ENCODE results near the gene IPPK. TPM values are rescaled to one million over a fixed set of nuclear protein-coding genes. Genes with fewer than 3 reads are reported as not detected.

The IPPK gene, protein sequence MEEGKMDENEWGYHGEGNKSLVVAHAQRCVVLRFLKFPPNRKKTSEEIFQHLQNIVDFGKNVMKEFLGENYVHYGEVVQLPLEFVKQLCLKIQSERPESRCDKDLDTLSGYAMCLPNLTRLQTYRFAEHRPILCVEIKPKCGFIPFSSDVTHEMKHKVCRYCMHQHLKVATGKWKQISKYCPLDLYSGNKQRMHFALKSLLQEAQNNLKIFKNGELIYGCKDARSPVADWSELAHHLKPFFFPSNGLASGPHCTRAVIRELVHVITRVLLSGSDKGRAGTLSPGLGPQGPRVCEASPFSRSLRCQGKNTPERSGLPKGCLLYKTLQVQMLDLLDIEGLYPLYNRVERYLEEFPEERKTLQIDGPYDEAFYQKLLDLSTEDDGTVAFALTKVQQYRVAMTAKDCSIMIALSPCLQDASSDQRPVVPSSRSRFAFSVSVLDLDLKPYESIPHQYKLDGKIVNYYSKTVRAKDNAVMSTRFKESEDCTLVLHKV
- 10 to 100 TPM in 1 of 2 experiments, 1 to 10 TPM in 1; 9.9 to 12.2 TPM for total RNA-seq

DNA sequence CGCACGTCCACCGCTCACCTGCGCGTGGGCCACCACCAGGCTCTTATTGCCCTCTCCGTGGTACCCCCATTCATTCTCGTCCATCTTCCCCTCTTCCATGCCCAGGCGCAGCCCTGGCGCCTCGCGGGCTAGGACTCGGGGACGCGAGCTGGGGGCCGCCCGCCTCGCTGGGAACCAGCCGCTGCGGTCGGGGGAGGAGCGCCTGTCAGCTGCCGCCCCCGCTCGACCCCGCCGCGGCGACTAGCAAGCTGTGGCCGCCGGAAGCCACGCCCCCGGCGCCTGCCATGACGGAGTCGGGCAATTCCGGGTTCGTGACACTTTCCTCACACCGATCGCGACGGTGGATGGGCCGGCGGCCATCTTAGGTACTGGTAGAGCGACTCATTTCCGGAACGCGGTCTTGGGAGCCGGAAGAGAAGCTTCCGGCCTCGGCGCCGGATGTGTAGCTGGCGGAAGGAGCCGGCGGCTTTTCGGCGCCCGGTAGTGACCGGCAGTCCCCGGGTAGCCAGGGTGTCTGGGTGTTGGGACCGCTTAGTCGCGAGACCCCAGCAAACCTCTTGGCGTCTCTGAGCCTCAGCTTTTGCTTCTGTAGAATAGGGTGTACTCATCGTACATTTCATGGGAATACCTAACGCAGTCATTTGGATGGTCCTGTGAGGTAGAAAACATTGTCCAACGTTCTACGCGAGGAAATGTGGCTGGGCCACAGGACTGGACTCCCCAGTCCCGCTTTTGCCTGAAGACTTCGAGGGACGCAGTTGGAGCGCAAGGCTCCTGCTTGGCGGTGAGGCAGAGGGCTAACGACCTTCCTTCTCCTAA lies at the start of gene IPPK:
TSS of gene IPPK (minus strand) at position 242 of the 819 bp plus-strand sequence. CDS start at position 99, 143 bp downstream.
- peaks cover 9% of the 10 kb centered on the region for H3K36me3 Mint-ChIP-seq (ENCODE audit: low read depth)
- intact Hi-C loops (cut with DNase I, micrococcal nuclease): loop anchor here (1.0 to 10.0 kb wide), 10 partner anchors 37 to 1497 kb away; partner anchors contain the start of genes CENPP (in 1 of the 2), FAM120A (in 1 of the 2), FAM120AOS (in 1 of the 2) and IARS1 (in 1 of the 2)
- no peaks in the 10 kb centered on the region for H3K27me3 Mint-ChIP-seq
- peak; percentile 99 for DNase-seq
- ChIA-PET CTCF (interaction anchor here (0.7 to 2.2 kb wide), 7 partner anchors 8 to 592 kb away, joined by 3 to 15 read pairs (median 3); no protein-coding TSS in a partner anchor), POLR2A (interaction anchor here (0.5 to 1.4 kb wide), 8 partner anchors 93 to 1499 kb away, joined by 3 to 8 read pairs (median 4); partner anchors contain the start of genes BICD2, CENPP and NOL8)
- H3K4me1 Mint-ChIP-seq: peaks cover 33% of the 10 kb centered on the region
- ATAC-seq: peak; percentile 94
- H3K4me3 Mint-ChIP-seq: peak within 1 kb of the TSS; percentile 96
- no peaks in the 10 kb centered on the region for H3K9me3 Mint-ChIP-seq (ENCODE audit: low read depth)
- H3K27ac Mint-ChIP-seq: peak within 1 kb of the TSS; percentile 93

DNA sequence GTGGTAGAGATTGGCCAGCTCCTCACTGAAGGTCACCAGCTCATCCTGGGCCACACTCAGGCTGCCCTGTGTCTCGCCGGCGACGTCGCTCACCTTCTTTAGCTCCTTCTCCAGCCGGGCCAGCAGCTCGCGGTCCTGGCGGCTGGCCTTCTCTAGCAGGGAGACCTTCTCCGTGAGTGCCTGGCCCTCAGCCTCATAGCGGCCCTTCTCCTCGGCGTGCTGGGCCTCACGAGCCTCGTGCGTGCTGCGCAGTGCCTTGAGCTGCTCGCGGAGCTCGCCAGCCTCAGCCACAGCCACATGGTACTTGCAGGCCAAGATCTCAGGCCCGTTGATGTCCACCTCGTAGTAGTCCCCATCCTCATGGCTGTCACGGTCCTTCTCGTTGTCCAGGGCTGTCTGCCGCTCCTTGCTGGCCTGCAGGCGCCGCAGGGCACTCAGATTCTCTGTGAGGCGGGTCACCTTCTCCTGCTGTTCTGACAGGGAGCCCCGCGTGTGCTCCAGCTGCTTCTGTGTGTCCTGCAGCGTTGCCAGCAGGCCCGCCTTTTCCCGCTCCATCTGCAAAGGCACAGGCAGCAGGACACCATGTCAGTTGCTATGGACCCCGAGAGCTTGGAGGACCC lies 49.2 kb upstream of the IPPK start:
- no peak for ATAC-seq
- intact Hi-C loops (cut with DNase I, micrococcal nuclease): loop anchor here in 1 of 2 experiments (5.0 kb wide), 1 partner anchor 88 kb away; no protein-coding TSS in a partner anchor
- CTCF ChIA-PET: interaction anchor here (0.7 to 7.5 kb wide), 2 partner anchors 71 to 295 kb away, joined by 3 to 71 read pairs; partner anchors contain the start of gene OMD
- H3K4me1 Mint-ChIP-seq: peaks cover 2% of the 10 kb centered on the region
- no peak overlapping the region for H3K27ac Mint-ChIP-seq
- no peaks in the 10 kb centered on the region for H3K9me3 Mint-ChIP-seq (ENCODE audit: low read depth)
- no peaks in the 10 kb centered on the region for H3K27me3 Mint-ChIP-seq
- POLR2A ChIA-PET: no interaction called here
- no peak overlapping the region for H3K4me3 Mint-ChIP-seq
- no peak for DNase-seq
- H3K36me3 Mint-ChIP-seq (ENCODE audit: low read depth): peaks cover 31% of the 10 kb centered on the region

DNA sequence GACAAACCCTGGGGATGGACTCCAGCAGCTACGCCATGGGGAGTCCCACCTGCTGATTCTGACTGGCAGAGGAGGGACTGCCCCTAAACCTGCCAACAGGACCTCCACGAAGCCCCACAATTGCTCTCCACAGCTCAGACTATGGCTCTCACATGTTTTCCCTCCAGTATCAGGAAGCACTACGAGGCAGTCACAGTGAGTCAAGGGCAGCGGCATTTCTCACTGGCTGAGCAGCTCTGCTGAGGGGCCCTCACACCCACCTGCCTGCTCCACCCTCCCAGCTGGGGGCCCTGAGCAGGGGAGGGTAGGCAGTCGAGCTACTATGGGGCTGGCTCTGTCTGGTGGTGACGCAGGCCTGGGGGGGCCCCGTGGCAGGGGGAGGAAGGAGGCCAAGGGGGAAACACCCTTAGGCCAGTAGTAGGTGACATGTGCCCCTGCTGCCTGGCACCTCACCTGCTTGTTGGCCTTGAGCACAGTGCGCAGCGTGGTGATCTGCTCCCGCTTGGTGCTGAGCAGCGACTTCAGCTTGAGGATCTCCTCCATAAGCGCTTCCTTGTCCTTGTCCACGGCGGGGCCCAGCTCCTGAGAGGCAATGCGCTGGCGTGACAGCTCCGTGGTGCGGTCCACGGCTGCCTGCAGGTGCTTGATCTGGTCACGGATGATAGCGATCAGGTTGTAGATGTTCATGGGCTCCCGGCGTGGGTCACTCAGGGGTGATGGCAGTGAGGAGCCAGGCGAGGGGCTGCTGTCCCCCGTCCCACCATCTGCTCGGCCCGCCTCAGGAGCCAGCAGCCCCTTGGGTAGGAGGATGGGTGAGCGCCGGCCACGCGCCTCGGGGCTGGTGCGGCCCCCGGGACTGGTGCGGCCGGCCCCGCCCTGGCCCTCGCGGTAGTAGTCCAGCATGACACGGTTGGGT lies 48.4 kb upstream of the IPPK start:
- Mint-ChIP-seq H3K9me3 (ENCODE audit: low read depth) (no peaks in the 10 kb centered on the region), H3K4me1 (peaks cover 4% of the 10 kb centered on the region), H3K27ac (no peak overlapping the region), H3K4me3 (no peak overlapping the region), H3K27me3 (no peaks in the 10 kb centered on the region), H3K36me3 (ENCODE audit: low read depth) (peaks cover 36% of the 10 kb centered on the region)
- DNase-seq (peak; percentile 24), ATAC-seq (peak; percentile 14)
- CTCF ChIA-PET: interaction anchor here (0.5 to 7.5 kb wide), 7 partner anchors 18 to 576 kb away, joined by 3 to 71 read pairs (median 3); no protein-coding TSS in a partner anchor
- intact Hi-C loops (cut with DNase I, micrococcal nuclease): loop anchor here in 1 of 2 experiments (5.0 kb wide), 1 partner anchor 89 kb away; no protein-coding TSS in a partner anchor
- POLR2A ChIA-PET: no interaction called here

DNA sequence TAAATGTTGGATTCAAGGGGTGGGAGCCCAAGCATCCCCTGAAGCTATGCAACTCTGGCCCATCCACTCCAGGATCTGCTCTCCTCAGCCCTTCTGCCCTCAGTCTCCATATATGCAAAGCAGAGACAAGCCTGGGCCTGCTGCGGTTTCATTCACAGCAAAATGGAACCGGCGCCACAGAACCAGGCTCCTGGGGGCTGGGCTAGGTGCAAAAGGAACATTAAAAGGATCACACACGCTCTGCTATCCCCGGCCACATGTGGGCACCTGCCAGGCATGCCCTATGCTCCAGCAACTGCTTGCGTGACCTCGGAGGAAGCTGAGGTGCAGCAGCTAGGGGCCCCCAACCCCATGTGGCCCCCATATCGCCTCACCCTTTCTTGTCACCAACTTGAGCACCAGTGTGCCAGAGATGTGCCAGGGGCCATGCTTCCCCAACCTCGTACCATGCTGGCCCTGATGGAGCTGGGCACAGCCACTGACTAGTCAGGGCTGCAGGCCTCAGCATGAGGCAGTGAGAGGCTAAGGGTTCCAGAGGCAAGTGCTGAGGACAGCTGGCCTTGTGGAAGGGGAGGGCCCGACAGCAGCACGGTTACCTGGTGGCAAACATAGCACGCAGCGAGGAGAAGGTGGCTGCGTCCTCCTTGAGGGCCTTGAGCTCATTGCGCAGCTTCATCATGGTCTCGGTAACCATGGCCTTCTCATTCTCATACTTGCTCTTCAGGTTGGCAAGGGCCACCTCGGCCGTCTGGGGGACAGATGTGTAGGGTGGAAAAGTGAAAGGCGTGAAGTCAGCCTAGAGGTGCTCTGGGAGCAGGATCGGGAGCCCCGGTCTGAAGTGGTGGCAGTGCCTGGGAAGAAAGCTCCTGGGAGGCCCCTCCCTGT lies 47.5 kb upstream of the IPPK start:
- ATAC-seq: no peak
- peaks cover 12% of the 10 kb centered on the region for H3K4me1 Mint-ChIP-seq
- H3K9me3 Mint-ChIP-seq (ENCODE audit: low read depth): no peaks in the 10 kb centered on the region
- no peaks in the 10 kb centered on the region for H3K27me3 Mint-ChIP-seq
- peak overlapping the region; percentile 39 for H3K27ac Mint-ChIP-seq
- H3K4me3 Mint-ChIP-seq: no peak overlapping the region
- H3K36me3 Mint-ChIP-seq (ENCODE audit: low read depth): peaks cover 42% of the 10 kb centered on the region
- no peak for DNase-seq
- intact Hi-C loops (cut with DNase I, micrococcal nuclease): loop anchor here (2.0 to 5.0 kb wide), 2 partner anchors 47 to 90 kb away; partner anchors contain the start of gene BICD2 (in 1 of the 2)
- POLR2A ChIA-PET: no interaction called here
- CTCF ChIA-PET: interaction anchor here (0.5 to 7.5 kb wide), 12 partner anchors 10 to 575 kb away, joined by 3 to 71 read pairs (median 4); partner anchors contain the start of gene IPPK

DNA sequence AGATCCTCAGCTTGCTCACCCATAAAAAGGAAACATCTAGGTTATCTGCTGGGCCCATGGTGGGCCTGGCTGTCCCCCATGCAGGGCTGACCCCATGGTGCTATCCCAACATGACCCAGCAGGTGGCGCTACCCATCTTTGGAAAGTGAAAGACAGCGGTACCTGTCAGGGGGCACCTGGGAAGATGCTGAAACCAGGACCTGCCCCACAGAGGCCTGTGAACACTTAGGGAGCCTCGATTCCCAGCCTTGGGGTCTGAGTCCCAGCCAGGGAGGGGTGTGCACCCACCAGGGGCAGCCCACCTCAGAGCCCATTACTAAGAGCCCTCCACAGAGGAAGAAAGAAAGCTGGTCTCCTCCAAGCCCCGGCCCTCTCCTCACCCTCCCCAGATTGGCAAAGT lies 46.6 kb upstream of the IPPK start:
- Mint-ChIP-seq H3K27ac (peak overlapping the region; percentile 42), H3K4me1 (peaks cover 19% of the 10 kb centered on the region), H3K4me3 (no peak overlapping the region), H3K36me3 (ENCODE audit: low read depth) (peaks cover 49% of the 10 kb centered on the region), H3K9me3 (ENCODE audit: low read depth) (no peaks in the 10 kb centered on the region), H3K27me3 (no peaks in the 10 kb centered on the region)
- ChIA-PET CTCF (interaction anchor here (0.6 to 7.5 kb wide), 14 partner anchors 9 to 288 kb away, joined by 3 to 71 read pairs (median 4); partner anchors contain the start of gene IPPK), POLR2A (no interaction called here)
- DNase-seq: peak; percentile 88
- intact Hi-C loops (cut with DNase I, micrococcal nuclease): loop anchor here (1.0 to 5.0 kb wide), 4 partner anchors 48 to 91 kb away; partner anchors contain the start of gene BICD2 (in 1 of the 2)
- peak; percentile 71 for ATAC-seq

DNA sequence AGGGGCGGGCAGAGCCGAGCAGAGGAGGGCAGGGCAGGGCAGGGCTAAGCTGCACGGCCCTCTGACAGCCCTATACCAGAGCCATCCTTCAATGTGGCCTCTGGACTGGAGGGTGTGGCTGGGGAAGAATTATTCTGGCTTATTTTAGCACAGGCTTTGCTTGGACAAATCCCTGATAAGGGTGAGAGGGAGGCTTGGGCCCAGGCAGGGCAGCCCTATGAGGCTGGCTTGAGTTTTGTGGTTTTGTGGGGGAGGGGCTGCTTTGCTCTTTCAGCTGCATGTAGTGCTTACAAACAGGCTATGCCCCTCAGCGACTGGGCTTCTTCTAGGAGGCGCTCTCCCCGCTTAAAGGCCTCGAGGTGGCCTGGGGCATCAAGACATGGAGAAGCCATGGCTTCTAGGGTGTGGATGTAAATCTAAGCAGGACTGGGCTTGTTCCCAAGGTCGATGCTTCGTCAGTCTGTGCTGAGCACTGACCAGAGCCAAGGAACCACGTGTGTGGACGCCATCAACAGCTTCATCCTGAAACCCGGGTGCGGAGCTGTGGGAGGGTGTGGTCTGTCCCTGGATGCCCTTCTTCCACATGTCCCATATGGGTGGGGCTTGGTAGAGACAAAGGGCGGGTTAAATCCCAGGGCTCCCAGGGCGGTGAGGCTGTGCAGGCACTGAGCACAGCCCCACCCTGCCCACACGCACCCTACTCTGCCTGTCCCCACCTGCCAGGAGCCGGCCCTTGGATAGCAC lies 45.7 kb upstream of the IPPK start:
- Mint-ChIP-seq H3K27ac (no peak overlapping the region), H3K9me3 (ENCODE audit: low read depth) (no peaks in the 10 kb centered on the region), H3K4me1 (peaks cover 25% of the 10 kb centered on the region), H3K27me3 (no peaks in the 10 kb centered on the region), H3K4me3 (no peak overlapping the region), H3K36me3 (ENCODE audit: low read depth) (peaks cover 53% of the 10 kb centered on the region)
- CTCF ChIA-PET: interaction anchor here (0.6 to 7.5 kb wide), 11 partner anchors 8 to 887 kb away, joined by 3 to 71 read pairs (median 4); partner anchors contain the start of gene IPPK
- intact Hi-C loops (cut with DNase I, micrococcal nuclease): loop anchor here (1.0 to 5.0 kb wide), 4 partner anchors 49 to 92 kb away; partner anchors contain the start of gene BICD2 (in 1 of the 2)
- ATAC-seq (no peak), DNase-seq (no peak)
- POLR2A ChIA-PET: no interaction called here

DNA sequence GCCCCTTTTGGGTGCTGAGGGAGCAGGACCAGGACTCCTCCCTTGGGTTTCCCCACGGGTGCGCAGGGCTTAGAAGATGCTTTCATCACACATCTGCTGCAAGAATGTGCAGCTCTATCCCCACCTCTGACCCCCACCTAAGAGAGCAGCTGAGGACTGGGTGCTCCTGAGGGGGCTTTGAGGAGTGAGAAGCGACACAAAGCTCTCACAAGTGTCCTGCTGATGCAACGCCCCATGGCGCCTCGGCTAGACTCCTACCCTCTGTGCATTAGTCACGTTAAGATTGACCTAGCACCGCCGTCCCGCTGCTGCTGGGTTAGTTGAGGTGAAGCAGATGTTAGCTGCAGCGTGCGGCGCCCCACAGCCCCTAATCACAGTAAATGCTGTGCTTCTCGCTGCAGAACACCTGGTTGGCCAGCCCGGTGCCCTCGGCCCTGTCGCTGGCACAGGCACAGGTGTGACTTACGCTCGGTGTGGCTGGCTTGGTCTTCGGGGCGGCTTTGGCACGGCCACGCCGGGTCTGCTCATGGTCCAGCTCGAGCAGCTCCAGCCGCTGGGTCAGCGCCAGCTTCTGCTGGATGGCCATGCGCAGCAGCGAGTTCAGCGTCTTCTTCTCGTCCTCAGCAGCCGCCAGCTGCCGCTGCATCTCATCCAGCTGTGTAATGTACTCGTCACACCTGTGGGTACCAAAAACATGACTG lies 45.0 kb upstream of the IPPK start:
- no peaks in the 10 kb centered on the region for H3K27me3 Mint-ChIP-seq
- intact Hi-C loops (cut with DNase I, micrococcal nuclease): loop anchor here in 1 of 2 experiments (5.0 kb wide), 1 partner anchor 92 kb away; no protein-coding TSS in a partner anchor
- DNase-seq: no peak
- H3K9me3 Mint-ChIP-seq (ENCODE audit: low read depth): no peaks in the 10 kb centered on the region
- ATAC-seq: no peak
- no peak overlapping the region for H3K4me3 Mint-ChIP-seq
- POLR2A ChIA-PET: interaction anchor here (0.5 kb wide), 1 partner anchor 531 kb away, joined by 3 read pairs; no protein-coding TSS in a partner anchor
- no peak overlapping the region for H3K27ac Mint-ChIP-seq
- H3K36me3 Mint-ChIP-seq (ENCODE audit: low read depth): peaks cover 47% of the 10 kb centered on the region
- CTCF ChIA-PET: interaction anchor here (0.6 to 7.5 kb wide), 3 partner anchors 29 to 888 kb away, joined by 3 to 71 read pairs (median 6); no protein-coding TSS in a partner anchor
- H3K4me1 Mint-ChIP-seq: peaks cover 25% of the 10 kb centered on the region

DNA sequence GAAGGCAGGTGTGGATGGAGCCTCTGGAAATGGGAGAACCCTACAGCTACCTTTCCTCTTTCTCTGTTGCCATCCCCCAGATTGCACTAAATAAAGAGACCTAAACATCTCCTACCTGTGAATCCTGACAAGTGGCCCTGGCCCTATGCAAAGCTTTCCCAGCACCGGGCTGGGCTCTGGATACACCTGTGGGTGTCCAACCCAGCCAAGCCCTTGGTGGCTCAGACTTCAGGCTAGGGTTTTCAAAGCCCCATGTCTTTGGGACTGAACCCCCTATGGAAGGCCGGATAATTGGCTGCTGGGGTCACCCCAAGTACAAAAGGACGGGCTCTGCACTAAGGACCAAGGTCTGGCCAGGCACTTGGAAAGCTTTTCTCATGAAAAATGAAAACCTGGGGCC lies 44.1 kb upstream of the IPPK start:
- H3K4me3 Mint-ChIP-seq: no peak overlapping the region
- ChIA-PET POLR2A (no interaction called here), CTCF (interaction anchor here (1.0 to 7.5 kb wide), 3 partner anchors 15 to 76 kb away, joined by 3 to 71 read pairs (median 5); no protein-coding TSS in a partner anchor)
- H3K4me1 Mint-ChIP-seq: peaks cover 25% of the 10 kb centered on the region
- no peaks in the 10 kb centered on the region for H3K27me3 Mint-ChIP-seq
- H3K36me3 Mint-ChIP-seq (ENCODE audit: low read depth): peaks cover 46% of the 10 kb centered on the region
- H3K9me3 Mint-ChIP-seq (ENCODE audit: low read depth): no peaks in the 10 kb centered on the region
- DNase-seq: no peak
- intact Hi-C loops (cut with DNase I, micrococcal nuclease): no loop called here
- peak overlapping the region; percentile 5 for H3K27ac Mint-ChIP-seq
- ATAC-seq: no peak
